ENCODE results near the gene TMEM14B.

GRCh38 chr6:10725716-10726115, 21.9 kb upstream of the TMEM14B start:
- TF ChIP-seq L3MBTL2 (conservative IDR thresholded peaks at IDR 0.05) = no peak
- no peak for TF ChIP-seq SUZ12 (IDR thresholded peaks at IDR 0.05)
- no peak for TF ChIP-seq FOXA1 (IDR thresholded peaks at IDR 0.05)
- no peak for TF ChIP-seq ARNT (IDR thresholded peaks at IDR 0.05)
- no peak for TF ChIP-seq TARDBP (IDR thresholded peaks at IDR 0.05)
- TF ChIP-seq FOXK2 (IDR thresholded peaks at IDR 0.05) = no peak
- TF ChIP-seq ELF4 (IDR thresholded peaks at IDR 0.05) = no peak
- TF ChIP-seq NFRKB (IDR thresholded peaks at IDR 0.05) = no peak
- TF ChIP-seq ZNF384 (IDR thresholded peaks at IDR 0.05) = no peak
- TF ChIP-seq SP1 (IDR thresholded peaks at IDR 0.05) = no peak

Measured in HEK293T (cell line).